Skeletal muscle cell (primary cell): ENCODE measurements around the gene PHF2.

Experiments
- DNase-seq: peaks from one replicate; pipeline ENCODE4 v3.0.0-alpha.2; 2010; ENCODE audit warnings: low read depth
- H3K4me3 ChIP-seq: 2 replicates; pipeline ENCODE4 v1.5.1; 2011; ENCODE audit warnings: low read depth, mild to moderate bottlenecking, control low read depth, low read length, moderate library complexity

Gene PHF2

DNA sequence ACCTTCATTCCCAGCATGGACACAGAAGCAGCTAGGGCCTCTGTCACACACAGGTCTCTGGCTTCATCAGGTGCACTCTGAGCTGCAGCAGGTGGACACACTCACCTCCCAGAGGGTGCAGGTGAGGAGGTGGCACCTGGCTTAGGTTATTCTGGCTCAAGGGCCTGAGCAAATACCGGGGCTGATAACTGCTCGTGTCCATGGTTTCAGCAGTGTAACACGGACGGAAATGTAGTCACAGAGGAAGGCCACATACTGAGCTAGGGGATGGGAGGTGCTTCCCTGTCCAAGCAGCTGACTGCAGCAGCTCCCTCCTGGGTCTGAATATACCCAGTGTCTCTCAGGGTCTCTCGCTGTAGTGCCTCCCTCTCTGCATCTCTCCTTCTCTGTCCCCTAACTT is 5.7 kb downstream of the PHF2 start:
- H3K4me3 ChIP-seq: no peak overlapping the region
- no peak for DNase-seq

DNA sequence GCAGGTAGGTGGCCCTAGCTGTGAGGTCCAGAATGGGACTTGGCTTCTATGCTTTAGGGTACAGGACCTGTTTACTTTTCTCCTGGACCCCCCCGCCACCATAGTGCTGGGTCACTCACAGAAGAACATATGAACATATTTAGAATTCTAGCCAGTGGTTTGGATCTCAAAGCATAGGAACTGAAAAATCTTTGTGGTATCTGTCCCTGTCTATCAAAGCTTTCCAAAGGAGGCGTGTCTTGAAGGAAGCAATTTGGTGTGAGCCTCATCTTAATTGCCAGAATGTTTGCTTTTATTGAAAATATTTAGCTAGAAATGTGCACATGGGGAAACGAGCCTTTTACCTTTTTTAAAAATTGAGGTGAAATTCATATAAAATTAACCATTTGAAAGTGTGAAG is 6.2 kb downstream of the PHF2 start:
- H3K4me3 ChIP-seq: no peak overlapping the region
- no peak for DNase-seq

DNA sequence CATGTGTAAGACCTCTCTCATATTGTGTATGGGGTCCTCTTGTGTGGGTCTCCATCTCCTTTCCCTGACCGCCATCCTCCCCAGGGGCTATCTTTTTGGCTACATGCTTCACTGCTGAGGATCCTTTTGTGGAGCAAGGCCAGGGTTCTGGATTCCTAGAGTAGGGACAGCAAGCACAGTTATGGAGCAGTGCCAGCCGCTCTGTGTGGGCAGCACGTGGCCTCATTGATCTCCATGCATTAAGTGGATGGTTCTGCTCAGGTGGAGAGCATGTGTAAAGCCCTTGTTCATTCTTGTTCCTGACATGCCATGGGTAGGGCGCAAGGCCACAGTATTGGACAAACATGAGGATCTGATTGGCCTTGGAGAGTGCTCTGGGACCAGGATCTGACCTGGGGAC is 8.9 kb downstream of the PHF2 start:
- DNase-seq: no peak
- no peak overlapping the region for H3K4me3 ChIP-seq

DNA sequence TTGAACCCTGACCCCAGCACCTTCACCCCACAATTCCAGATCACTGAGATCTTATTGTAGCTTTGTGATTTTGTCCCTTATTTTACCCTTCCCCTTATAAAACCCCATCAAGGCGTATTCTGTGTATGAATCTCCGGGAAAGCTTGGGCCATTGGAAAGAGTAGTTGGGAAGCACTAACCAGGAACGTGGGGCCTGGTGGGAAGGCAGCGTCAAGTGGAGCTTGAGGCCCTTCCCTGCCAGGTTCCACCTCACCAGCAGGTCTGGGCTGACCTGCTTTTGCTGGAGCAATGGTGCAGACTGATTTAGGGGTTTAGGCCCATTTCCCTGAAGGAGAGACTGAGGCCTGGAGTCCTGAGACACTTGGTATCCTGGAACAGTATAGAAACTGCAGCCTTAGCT is 9.3 kb downstream of the PHF2 start:
- DNase-seq: no peak
- H3K4me3 ChIP-seq: no peak overlapping the region

DNA sequence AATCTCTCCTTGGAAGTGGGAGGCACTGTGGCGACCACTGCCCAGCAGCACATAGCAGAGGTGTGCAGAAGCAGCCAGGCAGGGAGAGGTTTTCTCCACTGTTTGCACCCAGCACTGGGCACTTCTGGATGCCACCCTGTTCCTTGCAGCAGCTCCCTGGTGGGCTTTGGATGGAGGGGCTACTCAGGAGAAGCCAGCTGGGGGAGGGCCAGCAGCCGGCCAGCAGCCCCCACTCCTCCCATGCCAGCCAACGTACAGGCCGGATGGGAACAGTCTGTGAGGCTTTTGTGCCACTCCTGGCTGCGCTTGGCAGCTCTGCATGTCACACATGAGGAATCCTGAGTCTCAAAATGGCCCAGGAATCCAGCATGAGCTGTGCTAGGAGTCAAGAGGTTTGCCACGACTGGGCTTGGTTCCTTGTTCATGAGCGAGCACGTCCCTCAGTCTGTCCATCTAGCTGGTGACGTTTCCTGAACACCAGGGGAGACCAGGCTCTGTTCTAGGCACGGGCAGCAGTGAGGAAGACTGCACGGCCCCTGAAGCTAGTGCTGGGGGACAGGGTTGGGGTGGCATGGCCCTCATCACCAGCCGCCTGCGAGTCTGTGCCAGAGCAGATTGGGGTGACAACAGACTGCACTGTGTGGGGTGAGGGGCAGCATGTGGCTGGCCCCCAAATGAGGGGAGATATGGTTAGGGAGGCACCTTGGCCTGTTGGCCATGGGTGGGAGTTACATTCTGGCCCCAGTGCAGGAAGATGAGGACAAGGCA is 10.1 kb downstream of the PHF2 start:
- H3K4me3 ChIP-seq: no peak overlapping the region
- DNase-seq: no peak

DNA sequence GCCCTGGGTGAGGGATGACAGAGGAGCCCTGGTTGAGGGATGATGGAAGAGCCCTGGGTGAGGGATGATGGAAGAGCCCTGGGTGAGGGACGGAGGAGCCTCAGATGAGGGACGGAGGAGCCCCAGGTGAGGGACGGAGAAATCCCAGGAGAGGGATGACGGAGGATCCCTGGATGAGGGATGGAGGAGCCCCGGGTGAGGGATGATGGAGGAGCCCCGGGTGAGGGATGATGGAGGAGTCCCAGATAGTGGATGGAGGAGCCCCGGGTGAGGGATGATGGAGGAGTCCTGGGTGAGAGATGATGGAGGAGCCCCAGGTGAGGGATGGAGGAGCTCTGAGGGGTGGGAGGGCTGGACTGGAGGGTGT is 10.9 kb downstream of the PHF2 start:
- no peak overlapping the region for H3K4me3 ChIP-seq
- DNase-seq: no peak

DNA sequence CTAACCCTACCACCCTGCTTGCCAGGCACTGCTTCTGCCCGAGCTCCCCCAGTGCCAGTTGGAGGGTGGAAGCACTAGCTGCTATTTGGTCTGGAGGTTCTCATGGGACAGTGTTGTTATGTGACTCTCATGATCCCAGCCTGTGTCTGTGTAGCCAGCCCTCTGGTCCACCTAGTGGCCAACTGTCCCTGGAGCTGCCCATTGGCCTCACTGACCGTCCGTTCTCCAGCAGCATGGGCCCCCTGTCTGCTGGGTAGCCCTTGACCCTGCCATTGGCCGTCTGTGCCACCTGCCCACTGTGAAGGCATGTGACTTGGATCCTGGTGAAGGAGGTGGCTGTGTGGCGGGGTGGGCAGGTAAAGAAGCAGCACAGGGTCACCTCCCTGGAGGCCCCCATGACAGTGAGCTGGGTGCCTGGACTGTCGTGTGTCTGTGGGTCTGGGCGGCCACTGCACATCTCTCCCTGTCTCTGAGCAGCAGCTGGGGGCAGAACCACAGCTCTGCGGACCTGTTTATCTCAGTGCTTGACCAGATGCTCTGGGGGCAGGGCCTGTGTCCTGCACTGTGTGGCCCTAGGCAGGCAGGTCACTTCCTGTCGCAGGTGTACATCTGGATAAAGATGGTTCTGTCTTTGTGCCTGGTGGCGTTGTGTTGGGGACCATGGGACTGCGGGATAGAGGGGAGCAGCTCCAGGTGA is 11.4 kb downstream of the PHF2 start:
- no peak for DNase-seq
- no peak overlapping the region for H3K4me3 ChIP-seq

DNA sequence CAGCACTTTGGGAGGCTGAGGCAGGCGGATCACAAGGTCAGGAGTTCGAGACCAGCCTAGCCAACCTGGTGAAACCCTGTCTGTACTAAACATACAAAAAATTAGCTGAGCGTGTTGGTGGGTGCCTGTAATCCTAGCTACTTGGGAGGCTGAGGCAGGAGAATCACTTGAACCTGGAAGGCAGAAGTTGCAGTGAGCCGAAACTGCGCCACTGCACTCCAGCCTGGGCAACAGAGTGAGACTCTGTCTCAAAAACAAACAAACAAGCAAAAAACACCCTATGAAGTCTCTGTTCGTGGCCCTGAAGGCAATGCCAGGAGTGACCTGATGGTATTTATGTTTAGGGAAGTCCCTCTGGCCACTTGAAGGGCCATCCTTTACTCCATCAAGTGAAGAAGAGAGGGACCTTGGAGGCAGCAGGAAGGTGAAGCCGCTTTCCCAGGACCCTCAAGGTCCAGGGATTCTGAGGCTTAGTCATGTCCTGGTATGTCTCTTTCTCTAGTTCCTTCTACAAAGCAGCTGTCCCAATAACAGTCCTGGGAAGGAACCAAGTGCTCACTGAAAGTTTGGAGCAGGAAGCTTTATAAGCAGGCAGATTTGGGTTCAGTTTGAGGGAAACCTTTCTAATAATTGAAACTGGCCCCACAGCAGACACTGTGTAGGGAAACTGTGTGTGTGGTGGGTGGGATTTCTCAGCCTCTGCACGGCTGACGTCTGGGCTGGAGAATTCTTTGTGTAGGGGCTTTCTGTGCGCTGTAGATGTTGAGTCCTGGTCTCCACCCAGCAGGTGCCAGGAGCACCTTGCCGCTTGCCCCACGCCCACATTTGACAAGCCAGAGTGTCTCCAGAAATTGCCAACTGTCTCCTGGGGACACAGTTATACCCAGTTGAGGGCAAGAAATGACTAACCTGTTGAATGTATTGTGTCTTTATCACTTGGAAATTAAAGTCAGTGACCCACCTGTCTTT is 12.5 kb downstream of the PHF2 start:
- no peak for DNase-seq

DNA sequence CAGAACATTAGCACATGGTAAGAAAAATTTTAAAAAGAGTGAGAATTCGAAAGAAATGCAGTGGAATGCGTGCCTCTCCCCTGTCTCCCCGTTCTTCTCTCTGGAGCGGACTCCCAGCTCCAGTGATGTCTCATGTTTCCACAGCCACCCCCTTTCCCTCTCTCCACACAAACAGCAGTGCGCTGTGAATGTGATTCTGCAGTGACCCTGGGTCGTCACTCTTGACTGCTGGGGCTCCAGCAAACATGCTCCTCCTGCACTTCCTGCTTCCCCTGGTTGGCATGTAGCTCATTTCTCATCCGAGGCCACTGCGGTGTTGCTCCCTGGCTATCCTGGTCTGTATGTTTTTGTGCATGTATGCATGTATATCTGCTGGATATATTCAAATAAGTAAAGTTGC is 13.3 kb downstream of the PHF2 start:
- DNase-seq: peak; percentile 31
- no peak overlapping the region for H3K4me3 ChIP-seq

More for the DNA sequence above, 12.5 kb downstream of the PHF2 start:
- H3K4me3 ChIP-seq: no peak overlapping the region

DNA sequence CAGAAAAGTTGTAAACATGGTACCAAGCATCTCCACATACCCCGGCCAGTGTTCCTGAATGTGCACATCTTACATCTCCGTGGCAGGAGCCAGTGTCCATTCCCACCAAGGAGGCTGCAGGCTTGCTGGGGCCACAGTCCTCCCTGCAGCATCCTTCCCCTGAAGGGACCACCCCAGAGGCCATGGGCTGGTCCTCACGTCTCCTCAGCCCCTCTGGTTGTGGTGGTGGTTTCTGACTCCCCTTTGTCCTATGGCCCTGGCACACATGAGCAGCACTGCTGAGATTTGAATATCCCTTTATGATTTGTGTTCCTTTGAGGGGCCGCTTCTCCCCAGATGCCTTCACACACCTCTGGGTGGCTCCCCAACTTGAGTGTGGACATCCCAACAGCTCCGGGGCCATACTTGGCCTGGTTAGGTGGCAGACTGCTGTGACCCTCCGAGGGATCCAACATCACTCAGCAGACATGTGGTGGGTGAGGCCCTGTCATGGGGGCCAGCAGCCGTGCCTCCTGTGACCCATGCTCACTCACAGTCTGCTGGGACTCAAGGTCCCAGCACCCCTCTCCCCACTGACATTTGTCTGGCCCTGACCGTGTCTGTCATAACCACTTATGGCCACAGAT is 14.3 kb downstream of the PHF2 start:
- no peak for DNase-seq
- no peak overlapping the region for H3K4me3 ChIP-seq

DNA sequence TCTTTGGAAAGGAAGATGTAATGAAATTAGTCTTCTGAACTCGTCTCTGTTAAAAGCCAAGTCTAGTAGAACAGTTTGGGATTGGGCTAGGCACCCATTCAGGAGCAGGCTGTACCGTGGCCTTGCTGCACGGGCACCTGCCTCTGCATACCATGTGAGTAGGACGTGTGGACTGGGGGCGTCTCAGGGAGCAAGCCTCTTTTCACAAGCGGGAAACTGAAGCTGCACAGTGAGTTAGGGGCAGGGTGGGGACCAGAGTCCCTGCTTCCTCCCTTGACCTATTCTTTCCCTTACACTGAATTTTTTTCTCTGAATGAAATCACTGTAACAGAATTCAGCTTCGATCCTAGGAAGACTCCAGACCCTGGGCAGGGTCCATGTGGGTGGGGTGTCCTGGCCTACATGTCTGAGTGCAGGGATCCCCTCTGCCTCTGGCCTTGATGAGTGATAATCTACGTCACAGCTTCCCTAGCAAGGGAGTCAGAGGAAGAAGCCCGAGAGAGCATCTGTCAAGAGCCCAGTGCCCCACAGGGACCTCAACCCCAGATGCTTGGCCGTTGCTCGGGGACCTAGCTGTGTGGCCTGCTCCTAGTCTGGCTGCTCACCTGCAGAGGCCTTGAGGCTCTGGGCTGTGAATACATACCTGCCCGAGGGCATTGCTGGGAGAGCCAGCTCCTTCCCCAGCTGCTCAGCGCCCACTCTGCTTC is 15.1 kb downstream of the PHF2 start:
- H3K4me3 ChIP-seq: no peak overlapping the region
- DNase-seq: no peak

DNA sequence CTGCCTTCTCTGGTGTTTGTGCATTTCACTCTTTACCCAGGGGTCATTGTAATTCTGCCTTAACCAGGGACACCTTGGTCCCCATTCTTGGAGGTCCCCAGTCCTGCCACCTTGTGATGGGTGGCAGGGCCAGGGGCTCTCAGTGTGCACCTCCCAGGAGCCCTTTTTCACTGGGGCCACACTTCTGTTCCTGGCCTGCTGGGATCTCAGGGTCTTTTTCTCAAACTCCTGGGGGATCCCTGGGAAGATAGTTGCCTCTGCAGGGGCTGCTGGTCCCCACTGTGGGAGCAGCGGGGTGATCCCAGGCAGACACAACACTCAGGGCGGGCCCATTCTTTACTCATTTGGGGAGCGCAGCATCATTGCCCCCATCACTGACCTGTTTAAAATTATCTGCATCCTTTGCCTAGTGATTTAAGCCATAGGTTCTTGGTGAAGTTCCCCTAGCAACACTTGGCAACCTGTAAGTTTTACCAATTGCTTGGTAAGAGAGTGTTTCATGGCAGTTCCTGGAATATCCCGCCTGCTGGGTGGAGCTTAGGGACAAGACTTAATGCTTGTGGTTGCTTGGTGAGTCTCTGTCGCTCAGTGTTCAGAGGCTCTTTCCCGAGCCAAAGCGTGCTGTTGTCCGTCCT is 15.7 kb downstream of the PHF2 start:
- DNase-seq: no peak

DNA sequence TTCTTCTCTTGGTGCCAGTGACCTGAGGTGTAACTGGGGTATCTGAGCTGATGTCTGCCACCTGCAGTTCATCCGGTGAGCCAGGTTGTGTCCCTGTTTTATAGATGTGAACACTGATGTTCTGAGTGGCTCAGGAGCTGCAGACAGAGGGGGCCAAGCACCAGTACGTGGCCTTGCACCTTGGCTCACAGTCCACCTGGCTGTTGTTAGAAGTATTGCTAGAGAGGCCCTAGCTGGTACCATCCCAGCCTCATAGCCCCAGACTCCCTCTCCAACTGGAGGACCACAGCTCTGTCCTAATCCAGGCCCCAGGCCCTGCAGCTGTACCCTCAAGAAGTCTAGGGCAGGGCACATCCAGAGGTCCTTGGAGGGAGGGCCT is 16.2 kb downstream of the PHF2 start:
- no peak for DNase-seq
- H3K4me3 ChIP-seq: no peak overlapping the region

More for the DNA sequence above, 15.7 kb downstream of the PHF2 start:
- no peak overlapping the region for H3K4me3 ChIP-seq

DNA sequence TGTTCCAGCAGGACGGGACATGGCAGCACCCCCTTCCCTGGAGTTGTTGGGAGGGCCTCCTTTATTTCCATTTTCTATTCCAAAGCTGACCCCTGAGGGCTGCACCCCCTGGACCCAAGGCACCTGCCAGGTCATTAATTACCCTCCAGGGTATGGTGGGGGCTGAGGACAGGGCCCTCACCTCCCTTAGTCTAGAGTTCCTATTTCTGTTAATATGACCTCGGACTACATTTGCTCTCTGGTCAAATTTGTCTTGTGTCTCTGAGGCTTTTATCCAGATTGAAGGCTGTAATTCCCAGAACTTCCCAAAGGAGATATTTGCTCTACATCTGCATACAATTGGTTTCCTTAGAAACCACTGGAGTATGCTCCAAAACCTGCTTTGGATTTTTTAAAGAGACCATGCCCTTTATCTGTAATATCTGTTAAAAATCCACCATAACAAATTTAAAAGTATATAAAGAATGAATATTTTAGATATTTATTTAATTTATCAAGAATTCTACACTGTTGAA is 16.8 kb downstream of the PHF2 start:
- H3K4me3 ChIP-seq: no peak overlapping the region
- no peak for DNase-seq

DNA sequence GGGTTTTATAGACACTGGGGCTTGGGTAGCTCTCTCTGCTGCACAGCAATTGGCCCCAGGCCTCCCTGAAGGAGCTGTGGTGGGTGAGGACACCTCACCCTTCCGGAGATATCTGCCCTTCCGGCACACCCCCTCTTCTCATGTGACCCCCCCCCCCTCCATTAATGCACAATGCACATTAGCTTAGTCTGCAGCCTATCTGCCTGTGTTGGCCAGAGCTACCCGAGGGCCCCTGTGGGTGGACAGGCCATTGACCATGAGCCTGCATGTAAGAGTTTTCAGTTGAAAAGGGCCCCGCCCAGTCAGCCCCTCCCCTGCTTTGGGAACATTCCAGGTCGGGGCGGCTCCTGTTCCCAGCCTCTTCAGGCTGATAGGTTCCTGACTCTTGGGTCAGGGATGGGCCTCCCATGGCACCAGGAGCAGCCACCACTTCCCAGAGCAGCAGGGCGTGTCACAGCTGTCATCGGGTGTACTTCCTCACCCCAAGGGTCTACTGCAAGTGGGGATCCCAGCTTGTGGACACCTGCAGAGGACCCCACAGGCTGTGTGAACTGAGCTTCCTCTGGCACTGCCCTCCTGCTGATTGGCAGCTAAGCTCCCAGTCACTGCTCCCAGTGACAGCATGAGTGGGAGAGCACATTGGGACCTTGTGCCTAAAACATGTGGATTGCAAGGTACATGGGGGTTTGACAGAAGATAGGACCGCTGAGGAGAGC is 17.8 kb downstream of the PHF2 start:
- H3K4me3 ChIP-seq: no peak overlapping the region
- no peak for DNase-seq

DNA sequence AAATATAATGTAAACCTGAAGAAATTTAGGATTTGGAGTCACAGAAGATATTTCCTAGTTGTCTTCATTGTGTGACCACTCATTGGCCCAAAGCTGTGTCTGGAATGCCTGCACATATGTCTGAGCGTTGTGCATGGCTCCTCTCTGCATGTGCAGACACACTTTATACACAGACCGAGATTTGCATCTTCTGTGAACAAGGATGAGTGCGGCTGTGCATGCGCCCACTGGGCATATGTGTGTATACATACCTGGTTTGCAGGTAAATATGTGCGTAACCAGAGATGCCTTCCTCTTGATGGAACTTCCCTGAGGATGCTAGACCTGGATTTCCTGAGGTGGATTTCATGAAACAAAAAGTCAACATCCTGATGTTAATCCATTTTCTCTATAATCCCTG is 19.1 kb downstream of the PHF2 start:
- DNase-seq: no peak
- H3K4me3 ChIP-seq: no peak overlapping the region

DNA sequence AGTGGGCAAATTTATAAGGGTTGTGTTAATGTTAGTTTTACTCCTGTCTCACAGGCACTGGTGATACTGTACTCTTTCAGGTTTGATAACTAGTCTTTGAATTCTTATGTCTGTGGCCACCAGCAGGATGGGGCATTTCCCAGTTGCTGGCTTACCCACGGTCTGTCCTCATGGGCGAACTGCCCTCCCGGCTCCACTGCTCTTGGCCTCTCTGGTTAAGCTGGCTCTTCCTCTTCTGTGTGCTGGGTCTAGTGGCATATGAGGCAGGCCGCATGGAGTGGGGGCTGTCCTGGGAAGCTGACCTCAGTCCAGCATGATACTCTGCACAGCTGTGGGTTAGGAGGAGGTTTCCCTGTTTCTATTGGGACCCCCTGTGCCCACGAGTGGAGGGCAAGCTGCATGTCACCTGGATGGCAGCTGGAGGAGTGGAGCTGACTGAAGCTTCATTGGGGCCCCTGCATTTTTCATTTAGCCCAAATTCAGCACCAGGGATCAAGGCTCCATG is 19.5 kb downstream of the PHF2 start:
- H3K4me3 ChIP-seq: no peak overlapping the region
- DNase-seq: no peak

DNA sequence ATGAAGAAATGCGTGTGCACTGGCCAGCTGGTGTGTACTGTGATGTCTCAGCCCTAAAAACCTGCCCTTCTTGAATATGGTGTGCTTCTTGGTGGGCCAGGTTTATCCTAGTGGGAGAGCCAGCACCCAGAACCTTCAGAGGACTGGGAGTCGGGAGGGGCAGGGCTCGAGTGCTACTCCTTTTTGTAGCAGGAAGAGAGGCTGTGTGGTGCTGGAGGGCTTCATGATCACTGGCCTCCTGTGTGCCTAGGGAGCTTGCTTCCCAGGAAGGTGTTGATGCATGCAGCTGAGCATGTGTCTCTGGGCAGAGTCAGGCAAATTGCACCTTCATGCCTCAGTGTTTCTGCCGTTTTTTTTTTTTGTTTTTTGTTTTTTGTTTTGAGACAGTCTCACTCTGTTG is 20.0 kb downstream of the PHF2 start:
- H3K4me3 ChIP-seq: no peak overlapping the region
- DNase-seq: no peak
